ENCODE results near the gene IGSF9B.

The IGSF9B gene

GRCh38 chr11:133992121-133992520 is 35.4 kb upstream of the IGSF9B start:
- no peak for TF ChIP-seq EZH2phosphoT487 (IDR thresholded peaks at IDR 0.05; ENCODE audit: low read depth)
- TF ChIP-seq CTCF (IDR thresholded peaks at IDR 0.05; ENCODE audit: low read depth, low read length) = no peak
- H2AFZ ChIP-seq (ENCODE audit: low read depth, low read length) = no peak overlapping the region
- H4K20me1 ChIP-seq (ENCODE audit: insufficient read depth, low read length) = no peaks in the 10 kb centered on the region
- H3K79me2 ChIP-seq (ENCODE audit: low read length) = no peaks in the 10 kb centered on the region
- H3K4me3 ChIP-seq (ENCODE audit: low read length) = no peak overlapping the region
- H3K36me3 ChIP-seq (replicated peaks; ENCODE audit: low read depth, low read length) = no peaks in the 10 kb centered on the region
- H3K27me3 ChIP-seq (ENCODE audit: low read depth, low read length) = no peaks in the 10 kb centered on the region
- H3K4me2 ChIP-seq (ENCODE audit: low read length) = no peak overlapping the region
- no peak overlapping the region for H3K27ac ChIP-seq (ENCODE audit: low read length)
- H3K4me1 ChIP-seq (ENCODE audit: low read length) = no peaks in the 10 kb centered on the region
- H3K9ac ChIP-seq (ENCODE audit: low read length) = no peak overlapping the region
- no peaks in the 10 kb centered on the region for H3K9me3 ChIP-seq (ENCODE audit: insufficient read depth, low read length)

GRCh38 chr11:133991101-133991500 is 34.3 kb upstream of the IGSF9B start:
- H3K4me3 ChIP-seq (ENCODE audit: low read length) = no peak overlapping the region
- no peak overlapping the region for H3K9ac ChIP-seq (ENCODE audit: low read length)
- no peaks in the 10 kb centered on the region for H4K20me1 ChIP-seq (ENCODE audit: insufficient read depth, low read length)
- no peak overlapping the region for H2AFZ ChIP-seq (ENCODE audit: low read depth, low read length)
- H3K4me2 ChIP-seq (ENCODE audit: low read length) = no peak overlapping the region
- H3K36me3 ChIP-seq (replicated peaks; ENCODE audit: low read depth, low read length) = no peaks in the 10 kb centered on the region
- H3K9me3 ChIP-seq (ENCODE audit: insufficient read depth, low read length) = no peaks in the 10 kb centered on the region
- no peak for TF ChIP-seq EZH2phosphoT487 (IDR thresholded peaks at IDR 0.05; ENCODE audit: low read depth)
- TF ChIP-seq CTCF (IDR thresholded peaks at IDR 0.05; ENCODE audit: low read depth, low read length) = no peak
- no peaks in the 10 kb centered on the region for H3K27me3 ChIP-seq (ENCODE audit: low read depth, low read length)
- H3K79me2 ChIP-seq (ENCODE audit: low read length) = no peaks in the 10 kb centered on the region
- no peak overlapping the region for H3K27ac ChIP-seq (ENCODE audit: low read length)
- no peaks in the 10 kb centered on the region for H3K4me1 ChIP-seq (ENCODE audit: low read length)

GRCh38 chr11:133990501-133990900 is 33.7 kb upstream of the IGSF9B start:
- H3K27ac ChIP-seq (ENCODE audit: low read length) = no peak overlapping the region
- no peak for TF ChIP-seq EZH2phosphoT487 (IDR thresholded peaks at IDR 0.05; ENCODE audit: low read depth)
- TF ChIP-seq CTCF (IDR thresholded peaks at IDR 0.05; ENCODE audit: low read depth, low read length) = no peak
- no peaks in the 10 kb centered on the region for H3K4me1 ChIP-seq (ENCODE audit: low read length)
- no peaks in the 10 kb centered on the region for H3K36me3 ChIP-seq (replicated peaks; ENCODE audit: low read depth, low read length)
- no peak overlapping the region for H3K4me3 ChIP-seq (ENCODE audit: low read length)
- no peaks in the 10 kb centered on the region for H3K79me2 ChIP-seq (ENCODE audit: low read length)
- H3K9ac ChIP-seq (ENCODE audit: low read length) = no peak overlapping the region
- no peaks in the 10 kb centered on the region for H4K20me1 ChIP-seq (ENCODE audit: insufficient read depth, low read length)
- H3K27me3 ChIP-seq (ENCODE audit: low read depth, low read length) = no peaks in the 10 kb centered on the region
- no peaks in the 10 kb centered on the region for H3K9me3 ChIP-seq (ENCODE audit: insufficient read depth, low read length)
- H2AFZ ChIP-seq (ENCODE audit: low read depth, low read length) = no peak overlapping the region
- H3K4me2 ChIP-seq (ENCODE audit: low read length) = no peak overlapping the region

- H3K4me3 ChIP-seq (ENCODE audit: low read length) = no peak overlapping the region
- no peaks in the 10 kb centered on the region for H3K27me3 ChIP-seq (ENCODE audit: low read depth, low read length)
- no peaks in the 10 kb centered on the region for H3K36me3 ChIP-seq (replicated peaks; ENCODE audit: low read depth, low read length)
- no peak overlapping the region for H3K27ac ChIP-seq (ENCODE audit: low read length)
- H2AFZ ChIP-seq (ENCODE audit: low read depth, low read length) = no peak overlapping the region
- H3K4me1 ChIP-seq (ENCODE audit: low read length) = no peaks in the 10 kb centered on the region
- TF ChIP-seq CTCF (IDR thresholded peaks at IDR 0.05; ENCODE audit: low read depth, low read length) = no peak
- TF ChIP-seq EZH2phosphoT487 (IDR thresholded peaks at IDR 0.05; ENCODE audit: low read depth) = no peak
- H3K79me2 ChIP-seq (ENCODE audit: low read length) = no peaks in the 10 kb centered on the region
- H3K4me2 ChIP-seq (ENCODE audit: low read length) = no peak overlapping the region
- no peak overlapping the region for H3K9ac ChIP-seq (ENCODE audit: low read length)
- no peaks in the 10 kb centered on the region for H4K20me1 ChIP-seq (ENCODE audit: insufficient read depth, low read length)
- no peaks in the 10 kb centered on the region for H3K9me3 ChIP-seq (ENCODE audit: insufficient read depth, low read length)
Observed at GRCh38 chr11:133988686-133989410, 32.1 kb upstream of the IGSF9B start.

All from OCI-LY3 (cell line).